CD1c-positive myeloid dendritic cell (primary cell): ENCODE results near the gene DUSP22.

Source experiments
- DNase-seq: peaks from one replicate; pipeline ENCODE4 v3.0.0-alpha.2; 2016; ENCODE audit errors: extremely low spot score

The DUSP22 gene

DNA sequence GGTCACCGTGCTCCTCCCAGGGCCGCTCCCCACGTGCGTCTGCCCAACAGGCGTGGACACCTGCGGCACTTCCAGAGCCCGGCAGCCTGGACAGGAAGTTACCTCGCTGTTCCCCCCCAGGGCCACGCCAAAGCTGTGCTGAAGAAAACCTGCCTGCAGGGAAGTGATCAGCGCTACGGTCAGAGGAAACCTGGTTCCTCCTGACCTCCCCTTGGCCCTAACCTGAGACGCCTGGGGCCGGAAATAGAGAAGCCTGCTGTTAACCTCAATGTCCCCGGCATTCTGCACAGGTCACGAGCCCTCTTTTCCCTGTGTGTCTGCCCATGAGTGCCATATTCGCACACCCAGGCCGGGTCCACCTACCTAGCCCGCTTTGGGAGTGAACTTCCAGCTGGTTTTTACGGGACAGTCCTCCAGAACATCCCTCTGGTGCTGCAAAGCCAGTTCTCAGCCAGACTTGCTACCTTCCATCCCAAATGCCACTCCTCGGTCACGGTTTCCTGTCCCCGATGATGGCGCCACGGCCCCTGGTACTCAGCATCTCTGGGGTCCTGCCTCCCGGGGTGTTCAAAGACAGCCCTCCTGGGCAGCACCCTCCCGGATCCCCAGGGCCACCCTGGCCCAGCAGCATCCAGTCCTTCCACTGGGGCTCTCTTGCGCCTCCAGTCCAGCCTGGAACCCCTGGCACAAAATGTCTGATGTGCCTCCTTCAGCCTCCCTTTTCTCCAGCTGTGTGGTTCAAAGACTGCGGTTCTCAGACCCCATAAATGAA is 87.3 kb downstream of the DUSP22 start:
- DNase-seq: no peak

- no peak for DNase-seq
Observed at GRCh38 chr6:380234-381218, 88.2 kb downstream of the DUSP22 start.

GRCh38 chr6:381742-382461 is 89.6 kb downstream of the DUSP22 start:
- DNase-seq: no peak

GRCh38 chr6:382883-383810 is 90.9 kb downstream of the DUSP22 start:
- DNase-seq: no peak

- DNase-seq: no peak
Observed at GRCh38 chr6:383856-384255, 91.6 kb downstream of the DUSP22 start.

GRCh38 chr6:384898-385297 is 92.6 kb downstream of the DUSP22 start:
- DNase-seq: no peak

GRCh38 chr6:385614-386013 is 93.3 kb downstream of the DUSP22 start:
- DNase-seq: no peak

- DNase-seq: no peak
Observed at GRCh38 chr6:386688-387266, 94.5 kb downstream of the DUSP22 start.

DNA sequence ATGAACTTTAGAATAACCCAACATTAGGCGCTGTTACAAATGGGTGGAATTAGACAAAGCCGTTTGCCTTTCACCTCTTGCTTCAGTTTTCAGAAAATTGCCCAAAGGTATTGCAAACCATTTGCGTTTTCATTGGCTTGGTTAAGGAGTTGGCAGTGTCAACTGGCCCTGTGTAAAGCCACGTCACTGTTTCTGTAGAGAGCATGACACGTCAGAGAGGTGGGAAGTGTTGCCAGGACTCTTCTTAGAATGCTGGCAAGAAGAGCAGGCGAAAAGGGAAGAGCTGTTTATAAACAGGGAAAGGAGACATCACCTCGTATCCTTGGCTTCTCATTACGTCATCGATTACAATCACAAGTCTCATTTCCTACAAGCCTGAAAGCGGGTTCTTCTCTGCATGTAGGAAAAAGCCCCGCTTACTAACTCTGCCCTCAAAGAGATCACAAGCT is 95.0 kb downstream of the DUSP22 start:
- DNase-seq: peak; percentile 86

DNA sequence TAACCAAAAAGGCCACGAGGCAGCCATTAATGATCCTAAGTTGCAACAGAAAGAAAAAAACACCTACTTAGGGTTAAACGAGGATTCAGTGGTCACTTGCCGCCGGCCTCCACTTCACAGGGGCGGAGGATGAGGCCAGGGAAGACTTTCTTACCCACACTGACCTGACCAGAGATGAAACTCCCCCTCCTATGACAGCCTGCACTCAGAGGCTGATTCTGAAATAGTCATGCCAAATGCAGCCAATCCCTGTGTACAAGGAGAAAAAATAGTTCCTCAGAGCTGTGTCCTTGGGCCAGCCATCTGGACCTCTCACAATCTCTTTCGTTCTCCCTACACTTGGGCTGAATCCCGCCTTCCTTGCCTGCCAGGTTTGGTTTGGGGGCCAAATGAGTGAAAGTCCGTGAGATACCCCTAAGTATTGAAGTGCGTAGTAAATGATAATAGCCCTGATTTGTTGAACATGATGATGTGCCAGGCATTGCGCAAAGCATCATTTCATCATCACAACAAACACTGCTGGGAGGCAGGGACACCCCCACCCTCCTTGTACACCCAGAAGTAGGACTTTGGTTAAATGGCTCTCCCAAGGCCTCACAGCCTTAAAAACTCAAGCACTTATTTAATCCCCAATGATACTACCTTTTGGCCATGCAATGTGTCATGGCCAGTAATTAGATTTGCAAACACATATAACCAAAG is 96.1 kb downstream of the DUSP22 start:
- peak; percentile 45 for DNase-seq

GRCh38 chr6:389143-389542 is 96.9 kb downstream of the DUSP22 start:
- no peak for DNase-seq

GRCh38 chr6:389622-390021 is 97.3 kb downstream of the DUSP22 start:
- no peak for DNase-seq

DNA sequence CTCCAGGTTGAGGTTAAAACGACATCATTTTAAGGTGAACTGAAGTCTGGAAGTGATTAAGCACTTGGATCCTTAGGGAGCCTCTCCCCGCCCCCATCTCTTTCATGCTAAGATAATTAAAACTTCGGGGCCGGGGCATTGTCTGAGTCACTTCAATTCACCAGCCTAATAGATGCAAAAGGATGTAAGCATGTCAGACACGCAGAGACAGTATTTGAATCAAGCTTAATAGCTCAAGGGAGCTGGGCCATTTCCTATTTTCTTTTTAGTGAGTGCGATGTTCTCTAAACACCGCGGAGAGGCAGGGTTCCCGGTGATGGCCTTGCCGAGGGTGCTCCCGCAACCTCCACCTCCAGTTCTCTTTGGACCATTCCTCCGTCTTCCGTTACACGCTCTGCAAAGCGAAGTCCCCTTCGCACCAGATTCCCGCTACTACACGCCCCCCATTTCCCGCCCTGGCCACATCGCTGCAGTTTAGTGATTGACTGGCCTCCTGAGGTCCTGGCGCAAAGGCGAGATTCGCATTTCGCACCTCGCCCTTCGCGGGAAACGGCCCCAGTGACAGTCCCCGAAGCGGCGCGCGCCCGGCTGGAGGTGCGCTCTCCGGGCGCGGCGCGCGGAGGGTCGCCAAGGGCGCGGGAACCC is 98.7 kb downstream of the DUSP22 start:
- peak; percentile 61 for DNase-seq

DNA sequence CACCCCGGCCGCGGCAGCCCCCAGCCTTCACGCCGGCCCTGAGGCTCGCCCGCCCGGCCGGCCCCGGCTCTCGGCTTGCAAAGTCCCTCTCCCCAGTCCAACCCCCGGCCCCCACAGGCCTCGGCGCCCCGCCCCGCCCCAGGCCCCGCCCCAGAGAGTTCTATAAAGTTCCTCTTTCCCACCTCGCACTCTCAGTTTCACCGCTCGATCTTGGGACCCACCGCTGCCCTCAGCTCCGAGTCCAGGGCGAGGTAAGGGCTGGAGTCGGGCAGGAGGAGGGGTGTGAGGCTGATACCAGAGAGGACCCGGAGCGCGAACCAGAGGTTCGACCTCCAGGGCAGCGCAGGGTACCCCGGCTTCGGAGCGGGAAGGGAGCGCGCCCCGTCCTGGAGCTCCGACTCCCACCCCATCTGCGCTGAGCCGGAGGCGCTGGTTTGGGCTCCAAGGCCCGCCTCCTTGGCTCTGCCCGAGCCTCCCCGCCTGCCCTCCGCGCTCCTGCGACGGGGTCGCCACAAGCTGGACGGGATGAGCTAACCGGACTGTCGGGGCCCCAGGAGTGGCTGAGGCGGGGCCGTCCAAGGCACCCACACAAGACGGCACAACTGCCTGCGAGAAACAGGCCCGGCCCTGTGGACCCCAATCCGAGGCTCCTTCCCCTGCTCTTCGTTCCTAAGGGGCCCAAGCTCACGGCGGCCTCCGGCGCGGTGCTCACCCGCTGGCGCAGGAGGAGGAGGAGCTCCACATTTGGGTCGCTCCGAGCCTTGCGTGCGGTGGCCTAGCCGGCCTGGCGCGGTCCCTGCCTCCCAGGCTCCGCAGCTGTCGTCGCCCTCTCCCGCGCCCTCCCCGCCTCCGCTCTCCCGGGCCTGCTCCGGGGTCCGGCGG is 99.5 kb downstream of the DUSP22 start, which contains the start of gene IRF4:
IRF4 (plus strand) TSS at position 194 of the 882 bp plus-strand sequence. CDS start 1,401 bp downstream, outside the sequence.
- DNase-seq: peak; percentile 85

DNA sequence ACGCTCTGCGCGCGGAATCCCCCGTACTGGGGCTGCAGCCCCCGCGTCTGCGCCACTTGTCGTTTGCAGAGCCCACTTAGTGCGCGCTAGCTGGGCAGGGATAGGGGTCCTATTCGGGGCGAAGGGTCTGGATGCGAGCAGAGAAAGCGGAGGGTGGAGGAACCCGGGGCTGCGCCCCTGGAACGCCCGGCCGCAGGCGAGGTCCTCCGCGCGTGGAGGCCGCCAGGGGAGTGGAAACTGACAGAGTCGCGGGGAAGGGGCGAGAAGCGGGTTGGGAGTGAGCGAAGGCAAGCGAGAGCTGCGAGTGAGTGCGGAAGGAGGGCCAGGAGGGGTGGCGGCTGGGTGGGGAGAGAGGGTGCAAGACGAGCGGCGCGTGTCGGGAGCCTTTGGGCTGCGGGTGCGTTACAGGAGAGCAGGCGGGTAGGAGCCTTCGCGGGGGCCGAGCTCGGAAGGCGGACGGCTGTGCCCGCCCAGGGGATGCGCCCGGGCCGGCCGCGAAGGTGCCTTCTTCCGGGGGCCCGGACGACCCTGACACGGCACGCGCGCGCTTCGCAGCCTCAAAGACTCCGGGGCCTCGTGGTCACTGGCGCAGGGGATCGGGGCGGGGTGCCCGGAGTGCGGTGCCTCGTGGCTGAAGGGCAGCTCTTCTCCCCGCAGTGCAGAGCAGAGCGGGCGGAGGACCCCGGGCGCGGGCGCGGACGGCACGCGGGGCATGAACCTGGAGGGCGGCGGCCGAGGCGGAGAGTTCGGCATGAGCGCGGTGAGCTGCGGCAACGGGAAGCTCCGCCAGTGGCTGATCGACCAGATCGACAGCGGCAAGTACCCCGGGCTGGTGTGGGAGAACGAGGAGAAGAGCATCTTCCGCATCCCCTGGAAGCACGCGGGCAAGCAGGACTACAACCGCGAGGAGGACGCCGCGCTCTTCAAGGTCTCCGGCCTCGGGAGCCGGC is 100.4 kb downstream of the DUSP22 start:
- DNase-seq: peak; percentile 56

- no peak for DNase-seq
Observed at GRCh38 chr6:393391-394221, 101.3 kb downstream of the DUSP22 start.
